IMR-90 (cell line): ENCODE measurements around the gene SIPA1. TPM values are rescaled to one million over a fixed set of nuclear protein-coding genes. Genes with fewer than 3 reads are reported as not detected.

Experiments used
- ATAC-seq: fragments of 200-7000 bp; cut with Tn5 transposase; 2 replicates; pipeline ENCODE4 v1.9.1; 2020; ENCODE audit warnings: low read depth, mild to moderate bottlenecking, moderate library complexity
- BruUV-seq: library from RNA; stranded (reverse); fragments of 400-500 nt; replicated peaks from 2 replicates; lab custom pipeline; 2021; lab: Mats Ljungman, UMichigan
- CTCF ChIA-PET: fragments of 300-600 bp; formaldehyde crosslinking; extraction: SDS; loops from one replicate; lab custom pipeline; 2021; ENCODE audit warnings: antibody characterized with exemption; lab: Yijun Ruan, JAX
- POLR2A ChIA-PET: fragments of 300-600 bp; sonication (Branson Sonifier 250); formaldehyde crosslinking; loops from one replicate; lab custom pipeline; 2022; ENCODE audit warnings: antibody characterized with exemption; ENCODE audit not compliant: unreplicated experiment; lab: Charles Lee
- DNase-seq: peaks from one replicate; pipeline ENCODE4 v3.0.0; 2013
- H2AFZ ChIP-seq: replicated peaks from 2 replicates; pipeline ENCODE3; 2013; ENCODE audit warnings: low read length, mild to moderate bottlenecking; ENCODE audit not compliant: poor library complexity
- H2AK5ac ChIP-seq: 2 replicates; pipeline ENCODE4 v1.6.1; 2013; ENCODE audit warnings: low read depth, low read length, inconsistent platforms
- H2AK9ac ChIP-seq: replicated peaks from 2 replicates; pipeline ENCODE3; 2013; ENCODE audit warnings: mild to moderate bottlenecking, low read depth, low read length, moderate library complexity; ENCODE audit not compliant: poor library complexity
- H2BK120ac ChIP-seq: 2 replicates; pipeline ENCODE4 v1.6.1; 2013; ENCODE audit warnings: low read depth, low read length, inconsistent platforms
- H2BK15ac ChIP-seq: 3 replicates; pipeline ENCODE4 v1.6.1; 2013; ENCODE audit warnings: low read depth, low read length, inconsistent platforms
- H2BK20ac ChIP-seq: 2 replicates; pipeline ENCODE4 v1.6.1; 2013; ENCODE audit warnings: low read depth, mild to moderate bottlenecking, inconsistent platforms, low read length, moderate library complexity
- H2BK5ac ChIP-seq: 2 replicates; pipeline ENCODE4 v1.6.1; 2013; ENCODE audit warnings: mild to moderate bottlenecking, low read depth, low read length, inconsistent platforms; ENCODE audit not compliant: poor library complexity, severe bottlenecking
- H3K14ac ChIP-seq: replicated peaks from 2 replicates; pipeline ENCODE4 v1.6.1; 2013; ENCODE audit warnings: low read depth, low read length, inconsistent platforms
- H3K18ac ChIP-seq: 2 replicates; pipeline ENCODE4 v1.6.1; 2013; ENCODE audit warnings: low read depth, low read length, control low read depth
- H3K23ac ChIP-seq: 2 replicates; pipeline ENCODE4 v1.6.1; 2013; ENCODE audit warnings: low read depth, low read length, inconsistent platforms
- H3K27ac ChIP-seq: 2 replicates; pipeline ENCODE4 v1.5.1; 2013; ENCODE audit warnings: mild to moderate bottlenecking, control low read depth, low read length; ENCODE audit not compliant: insufficient read depth
- H3K27me3 ChIP-seq: 2 replicates; pipeline ENCODE4 v1.6.1; 2013; ENCODE audit warnings: low read length; ENCODE audit not compliant: control insufficient read depth, insufficient read depth
- H3K36me3 ChIP-seq: 2 replicates; pipeline ENCODE4 v1.6.1; 2013; ENCODE audit warnings: low read length, mixed read lengths; ENCODE audit not compliant: control insufficient read depth, insufficient read depth
- H3K4ac ChIP-seq: 2 replicates; pipeline ENCODE4 v1.6.1; 2013; ENCODE audit warnings: low read depth, low read length, inconsistent platforms
- H3K4me1 ChIP-seq: 2 replicates; pipeline ENCODE4 v1.6.1; 2013; ENCODE audit warnings: low read length, mixed read lengths; ENCODE audit not compliant: control insufficient read depth, insufficient read depth
- H3K4me2 ChIP-seq: 2 replicates; pipeline ENCODE4 v1.6.1; 2013; ENCODE audit warnings: low read depth, mild to moderate bottlenecking, control low read depth, low read length, moderate library complexity
- H3K4me3 ChIP-seq: 2 replicates; pipeline ENCODE4 v1.5.1; 2013; ENCODE audit warnings: low read depth, mild to moderate bottlenecking, control low read depth, low read length, moderate library complexity; ENCODE audit not compliant: insufficient read depth
- H3K56ac ChIP-seq: 2 replicates; pipeline ENCODE4 v1.6.1; 2013; ENCODE audit warnings: low read length, inconsistent platforms; ENCODE audit not compliant: insufficient read depth; ENCODE audit errors: extremely low read depth
- H3K79me1 ChIP-seq, 2 experiments: 2 replicates each; pipeline ENCODE4 v1.6.1; 2013; ENCODE audit warnings: low read length in 2 of 2, inconsistent platforms in 1 of 2, low read depth in 1 of 2
- H3K9ac ChIP-seq: 2 replicates; pipeline ENCODE4 v1.6.1; 2013; ENCODE audit warnings: low read depth, low read length, control low read depth
- H3K9me1 ChIP-seq: 2 replicates; pipeline ENCODE4 v1.6.1; 2013; ENCODE audit warnings: low read length, inconsistent platforms; ENCODE audit not compliant: insufficient read depth
- H3K9me3 ChIP-seq: 2 replicates; pipeline ENCODE4 v1.6.1; 2013; ENCODE audit warnings: low read length; ENCODE audit not compliant: control insufficient read depth, insufficient read depth
- H4K20me1 ChIP-seq: 2 replicates; pipeline ENCODE4 v1.6.1; 2013; ENCODE audit warnings: low read length, inconsistent platforms; ENCODE audit not compliant: insufficient read depth
- H4K5ac ChIP-seq: 2 replicates; pipeline ENCODE4 v1.6.1; 2013; ENCODE audit warnings: mild to moderate bottlenecking, low read depth, low read length, control low read depth
- H4K8ac ChIP-seq, 2 experiments: 2 replicates each; pipeline ENCODE4 v1.6.1; 2013; ENCODE audit warnings: low read depth in 2 of 2, low read length in 2 of 2, control low read depth in 1 of 2, inconsistent platforms in 1 of 2
- H4K91ac ChIP-seq: 2 replicates; pipeline ENCODE4 v1.6.1; 2013; ENCODE audit warnings: low read depth, low read length, inconsistent platforms; ENCODE audit not compliant: insufficient read depth
- BHLHE40 ChIP-seq: fragments of 150-350 bp; IDR thresholded peaks from 2 replicates; pipeline ENCODE4 v1.6.1; 2016; ENCODE audit warnings: mild to moderate bottlenecking, low read depth, low read length
- CEBPB ChIP-seq: IDR thresholded peaks from 2 replicates; pipeline ENCODE4 v1.6.1; 2012; ENCODE audit warnings: low read depth, low read length, improper control_type of control experiment
- CHD1 ChIP-seq: IDR thresholded peaks from 2 replicates; pipeline ENCODE4 v1.6.1; 2012; ENCODE audit warnings: low read depth, low read length, improper control_type of control experiment
- FOS ChIP-seq: fragments of 150-350 bp; IDR thresholded peaks from 2 replicates; pipeline ENCODE4 v1.6.1; 2016; ENCODE audit warnings: low read depth, low read length
- MAZ ChIP-seq: IDR thresholded peaks from 2 replicates; pipeline ENCODE4 v1.6.1; 2012; ENCODE audit warnings: low read depth, mild to moderate bottlenecking, low read length, improper control_type of control experiment, moderate library complexity, borderline replicate concordance
- NFE2L2 ChIP-seq: fragments of 150-350 bp; IDR thresholded peaks from 2 replicates; pipeline ENCODE4 v1.6.1; 2016; ENCODE audit warnings: low read depth, mild to moderate bottlenecking, low read length
- POLR2A ChIP-seq: IDR thresholded peaks from 2 replicates; pipeline ENCODE4 v1.6.1; 2012; ENCODE audit warnings: mild to moderate bottlenecking, low read depth, low read length
- RAD21 ChIP-seq: IDR thresholded peaks from 2 replicates; pipeline ENCODE4 v1.6.1; 2012; ENCODE audit warnings: low read length, improper control_type of control experiment
- RCOR1 ChIP-seq: IDR thresholded peaks from 2 replicates; pipeline ENCODE4 v1.6.1; 2012; ENCODE audit warnings: mild to moderate bottlenecking, low read length, improper control_type of control experiment; ENCODE audit not compliant: insufficient replicate concordance
- RFX5 ChIP-seq: IDR thresholded peaks from 2 replicates; pipeline ENCODE4 v1.8.0; 2012; ENCODE audit warnings: low read depth, mild to moderate bottlenecking, low read length, moderate library complexity
- SMC3 ChIP-seq: fragments of 150-350 bp; IDR thresholded peaks from 2 replicates; pipeline ENCODE4 v1.6.1; 2016; ENCODE audit warnings: low read depth, mild to moderate bottlenecking, antibody characterized with exemption, low read length, moderate library complexity
- WGBS, 2 experiments: methylation state at CpG; one replicate each; pipeline versions ENCODE4 v1.1.5 to v1.1.7; 2013; ENCODE audit warnings: missing lambda C conversion rate in 2 of 2; ENCODE audit not compliant: insufficient read length in 1 of 2; ENCODE audit errors: extremely low coverage in 2 of 2; 5-methylcytosine and 5-hydroxymethylcytosine counted together
- dilution Hi-C: fragments of 300-500 bp; cut with HindIII; formaldehyde crosslinking; loops from one replicate; pipeline ENCODE4 v1.14.3; 2018; ENCODE audit warnings: low sequenced_read_pairs; ENCODE audit not compliant: unreplicated experiment
- in situ Hi-C: fragments of 300-500 bp; cut with MboI; formaldehyde crosslinking; loops from 3 replicates; pipeline ENCODE4 v1.14.3; 2019; ENCODE audit warnings: low sequenced_read_pairs, inconsistent platforms, mixed read lengths
- intact Hi-C: fragments of 100-400 bp; cut with micrococcal nuclease; formaldehyde crosslinking; loops from 2 replicates; pipeline ENCODE4 v1.10.0; 2022
- polyA plus RNA-seq, 3 experiments: library from polyadenylated mRNA; depleted of rRNA; stranded (reverse); fragments of >200 nt; gene quantifications; 2 replicates each; pipeline ENCODE4 v1.2.3, GENCODE V29; 2012; ENCODE audit warnings: low replicate concordance in 1 of 3
- total RNA-seq: library from RNA; depleted of rRNA; stranded (reverse); fragments of >200 nt; gene quantifications from 2 replicates; pipeline ENCODE4 v1.2.3, GENCODE V29; 2012
- TF ChIP-seq, protein P1 (sequence below): fragments of 150-350 bp; IDR thresholded peaks from 2 replicates; pipeline ENCODE4 v1.6.1; 2016; ENCODE audit warnings: low read depth, mild to moderate bottlenecking, low read length, moderate library complexity, borderline replicate concordance
- TF ChIP-seq, protein P2 (sequence below): fragments of 150-350 bp; IDR thresholded peaks from 2 replicates; pipeline ENCODE4 v1.6.1; 2017; ENCODE audit warnings: mild to moderate bottlenecking, antibody characterized with exemption, low read length, low read depth

SIPA1 gene
- total and polyA plus RNA-seq, 2 of the 4 experiments (the other 2 are of a cell fraction) = 10.6 to 39.7 TPM

GRCh38 chr11:65639623-65640482 is 2.0 kb downstream of the SIPA1 start (continued):
- no peak for TF ChIP-seq RCOR1

GRCh38 chr11:65640483-65641296 is 2.8 kb downstream of the SIPA1 start:
- no peak overlapping the region for H3K4ac ChIP-seq
- no peak overlapping the region for H2BK120ac ChIP-seq
- CTCF ChIA-PET = no interaction called here
- WGBS, 2 experiments = 96% methylated on average over 29 of the region's 35 CpGs; no CpG with 5 or more reads in 1 of the 2 experiments
- no peak overlapping the region for H3K4me3 ChIP-seq
- dilution Hi-C loops (no loop called here), in situ Hi-C loops (no loop called here), intact Hi-C loops (no loop called here)
- ATAC-seq (no peak), DNase-seq (no peak)
- peaks cover 26% of the 10 kb centered on the region; the same call in 1 of the 2 replicates for H4K20me1 ChIP-seq
- H4K91ac ChIP-seq = no peak overlapping the region
- no peak overlapping the region for H2BK15ac ChIP-seq
- no peak overlapping the region for H3K56ac ChIP-seq
- no peak overlapping the region for H2AFZ ChIP-seq
- H3K14ac ChIP-seq = no peak overlapping the region
- peaks cover 14% of the 10 kb centered on the region for H3K4me1 ChIP-seq
- POLR2A ChIA-PET = no interaction called here
- H2BK5ac ChIP-seq = no peak overlapping the region
- H2AK5ac ChIP-seq = no peak overlapping the region
- H2BK20ac ChIP-seq = no peak overlapping the region
- H3K4me2 ChIP-seq = no peak overlapping the region
- H4K8ac ChIP-seq = no peak overlapping the region
- H3K23ac ChIP-seq = no peak overlapping the region
- no peaks in the 10 kb centered on the region for H3K27me3 ChIP-seq
- H3K9ac ChIP-seq = no peak overlapping the region
- H3K9me3 ChIP-seq = no peaks in the 10 kb centered on the region
- H3K36me3 ChIP-seq = peaks cover 20% of the 10 kb centered on the region
- no TSS peak for BruUV-seq
- no peak overlapping the region for H3K27ac ChIP-seq
- H3K18ac ChIP-seq = no peak overlapping the region
- H4K5ac ChIP-seq = no peak overlapping the region
- H2AK9ac ChIP-seq = no peak overlapping the region
- peaks cover 16 to 56% of the 10 kb centered on the region in 2 experiments for H3K79me1 ChIP-seq
- peaks cover 15% of the 10 kb centered on the region for H3K9me1 ChIP-seq
- TF ChIP-seq CEBPB (no peak), MAZ (no peak), RCOR1 (no peak), CHD1 (no peak), FOS (no peak), BHLHE40 (no peak), NFE2L2 (no peak), RFX5 (no peak), RAD21 (no peak), POLR2A (no peak), SMC3 (no peak)
- TF ChIP-seq, protein P1, sequence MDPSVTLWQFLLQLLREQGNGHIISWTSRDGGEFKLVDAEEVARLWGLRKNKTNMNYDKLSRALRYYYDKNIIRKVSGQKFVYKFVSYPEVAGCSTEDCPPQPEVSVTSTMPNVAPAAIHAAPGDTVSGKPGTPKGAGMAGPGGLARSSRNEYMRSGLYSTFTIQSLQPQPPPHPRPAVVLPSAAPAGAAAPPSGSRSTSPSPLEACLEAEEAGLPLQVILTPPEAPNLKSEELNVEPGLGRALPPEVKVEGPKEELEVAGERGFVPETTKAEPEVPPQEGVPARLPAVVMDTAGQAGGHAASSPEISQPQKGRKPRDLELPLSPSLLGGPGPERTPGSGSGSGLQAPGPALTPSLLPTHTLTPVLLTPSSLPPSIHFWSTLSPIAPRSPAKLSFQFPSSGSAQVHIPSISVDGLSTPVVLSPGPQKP = no peak
- TF ChIP-seq, protein P2, sequence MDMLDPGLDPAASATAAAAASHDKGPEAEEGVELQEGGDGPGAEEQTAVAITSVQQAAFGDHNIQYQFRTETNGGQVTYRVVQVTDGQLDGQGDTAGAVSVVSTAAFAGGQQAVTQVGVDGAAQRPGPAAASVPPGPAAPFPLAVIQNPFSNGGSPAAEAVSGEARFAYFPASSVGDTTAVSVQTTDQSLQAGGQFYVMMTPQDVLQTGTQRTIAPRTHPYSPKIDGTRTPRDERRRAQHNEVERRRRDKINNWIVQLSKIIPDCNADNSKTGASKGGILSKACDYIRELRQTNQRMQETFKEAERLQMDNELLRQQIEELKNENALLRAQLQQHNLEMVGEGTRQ = no peak
